DMS79 treated with DMSO at 0.1 percent for 48 hours (cell line): ENCODE data around the gene MYLK2.
"Not testable (repeated sequence)": the region's sequence is repeated elsewhere in the genome, so short reads cannot be mapped to it uniquely, and the experiment has no call there.

Source experiments
- DNase-seq: peaks from one replicate; lab custom pipeline; 2025; lab: John Stamatoyannopoulos, UW

The MYLK2 gene

GRCh38 chr20:31815408-31816188, 3.6 kb upstream of the MYLK2 start:
- DNase-seq, result peak; percentile 60

GRCh38 chr20:31816221-31816620, 2.9 kb upstream of the MYLK2 start:
- DNase-seq, result no peak

GRCh38 chr20:31817461-31817860, 1.7 kb upstream of the MYLK2 start:
- DNase-seq, result no peak

- no peak for DNase-seq
Observed at GRCh38 chr20:31818376-31818908, 714 bp upstream of the MYLK2 start.

- no peak for DNase-seq
Observed at GRCh38 chr20:31820228-31820627, 1.1 kb downstream of the MYLK2 start.

- no peak for DNase-seq
Observed at GRCh38 chr20:31821427-31821826, 2.3 kb downstream of the MYLK2 start.

GRCh38 chr20:31822421-31823330, 3.5 kb downstream of the MYLK2 start:
- DNase-seq, result peak; percentile 94

- no peak for DNase-seq
Observed at GRCh38 chr20:31823360-31824124, 4.4 kb downstream of the MYLK2 start.

GRCh38 chr20:31824125-31824485, 4.9 kb downstream of the MYLK2 start:
- DNase-seq, result no peak

GRCh38 chr20:31824554-31825313, 5.6 kb downstream of the MYLK2 start:
- DNase-seq, result no peak

GRCh38 chr20:31826074-31826473, 6.9 kb downstream of the MYLK2 start:
- no peak for DNase-seq

- DNase-seq, result no peak
Observed at GRCh38 chr20:31827059-31827458, 7.9 kb downstream of the MYLK2 start.

- not testable (repeated sequence) for DNase-seq
Observed at GRCh38 chr20:31828016-31828415, 8.9 kb downstream of the MYLK2 start.

GRCh38 chr20:31829731-31830130, 10.6 kb downstream of the MYLK2 start:
- DNase-seq, result no peak

- no peak for DNase-seq
Observed at GRCh38 chr20:31830406-31830981, 11.3 kb downstream of the MYLK2 start.

- DNase-seq, result no peak
Observed at GRCh38 chr20:31831211-31831610, 12.1 kb downstream of the MYLK2 start.

- DNase-seq, result no peak
Observed at GRCh38 chr20:31831771-31832306, 12.7 kb downstream of the MYLK2 start.

GRCh38 chr20:31833130-31833930, 14.2 kb downstream of the MYLK2 start:
- no peak for DNase-seq

- no peak for DNase-seq
Observed at GRCh38 chr20:31833931-31834521, 14.9 kb downstream of the MYLK2 start.
